Measurements from ENCODE around the gene LRRC74A.

Gene LRRC74A

GRCh38 chr14:76810953-76811400, 15.2 kb upstream of the LRRC74A start:
- no peak for DNase-seq

- DNase-seq, result no peak
Measured at GRCh38 chr14:76811561-76811960, 14.6 kb upstream of the LRRC74A start.

- DNase-seq, result no peak
Measured at GRCh38 chr14:76812093-76812421, 14.2 kb upstream of the LRRC74A start.

- DNase-seq, result peak; percentile 93
Measured at GRCh38 chr14:76812422-76813383, 13.5 kb upstream of the LRRC74A start, which contains the start of gene ANGEL1. Gene ANGEL1, minus strand, starts transcription at chr14:76812882. Its CDS starts 55 bp downstream, at chr14:76812827.

- DNase-seq, result no peak
Measured at GRCh38 chr14:76814726-76815645, 11.2 kb upstream of the LRRC74A start.

- DNase-seq, result no peak
Measured at GRCh38 chr14:76820700-76821099, 5.5 kb upstream of the LRRC74A start.

GRCh38 chr14:76827696-76828296, 1.6 kb downstream of the LRRC74A start:
- DNase-seq, result no peak

GRCh38 chr14:76828339-76829012, 2.3 kb downstream of the LRRC74A start:
- no peak for DNase-seq

GRCh38 chr14:76829013-76829365, 2.8 kb downstream of the LRRC74A start:
- DNase-seq, result no peak

- DNase-seq, result no peak
Measured at GRCh38 chr14:76829650-76830421, 3.6 kb downstream of the LRRC74A start.

- DNase-seq, result no peak
Measured at GRCh38 chr14:76830556-76830955, 4.3 kb downstream of the LRRC74A start.

- DNase-seq, result no peak
Measured at GRCh38 chr14:76832503-76832988, 6.3 kb downstream of the LRRC74A start.

GRCh38 chr14:76833011-76833410, 6.8 kb downstream of the LRRC74A start:
- DNase-seq, result no peak

- no peak for DNase-seq
Measured at GRCh38 chr14:76834241-76834661, 8.0 kb downstream of the LRRC74A start.

GRCh38 chr14:76836029-76836630, 9.9 kb downstream of the LRRC74A start:
- DNase-seq, result no peak

- DNase-seq, result no peak
Measured at GRCh38 chr14:76837524-76837923, 11.3 kb downstream of the LRRC74A start.

- DNase-seq, result no peak
Measured at GRCh38 chr14:76842414-76842813, 16.2 kb downstream of the LRRC74A start.

- no peak for DNase-seq
Measured at GRCh38 chr14:76844223-76844622, 18.0 kb downstream of the LRRC74A start.

- DNase-seq, result no peak
Measured at GRCh38 chr14:76846331-76847047, 20.3 kb downstream of the LRRC74A start.

GRCh38 chr14:76848879-76849278, 22.7 kb downstream of the LRRC74A start:
- no peak for DNase-seq

Data from NCI-H1436 (cell line).